HG02642 (cell line): ENCODE data around the gene MAX.

Source experiments
- ATAC-seq: cut with Tn5 transposase; IDR thresholded peaks from one replicate; pipeline ENCODE4 v1.9.1; 2021; ENCODE audit warnings: mild to moderate bottlenecking; ENCODE audit not compliant: unreplicated experiment, poor library complexity

MAX gene, protein sequence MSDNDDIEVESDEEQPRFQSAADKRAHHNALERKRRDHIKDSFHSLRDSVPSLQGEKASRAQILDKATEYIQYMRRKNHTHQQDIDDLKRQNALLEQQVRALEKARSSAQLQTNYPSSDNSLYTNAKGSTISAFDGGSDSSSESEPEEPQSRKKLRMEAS

DNA sequence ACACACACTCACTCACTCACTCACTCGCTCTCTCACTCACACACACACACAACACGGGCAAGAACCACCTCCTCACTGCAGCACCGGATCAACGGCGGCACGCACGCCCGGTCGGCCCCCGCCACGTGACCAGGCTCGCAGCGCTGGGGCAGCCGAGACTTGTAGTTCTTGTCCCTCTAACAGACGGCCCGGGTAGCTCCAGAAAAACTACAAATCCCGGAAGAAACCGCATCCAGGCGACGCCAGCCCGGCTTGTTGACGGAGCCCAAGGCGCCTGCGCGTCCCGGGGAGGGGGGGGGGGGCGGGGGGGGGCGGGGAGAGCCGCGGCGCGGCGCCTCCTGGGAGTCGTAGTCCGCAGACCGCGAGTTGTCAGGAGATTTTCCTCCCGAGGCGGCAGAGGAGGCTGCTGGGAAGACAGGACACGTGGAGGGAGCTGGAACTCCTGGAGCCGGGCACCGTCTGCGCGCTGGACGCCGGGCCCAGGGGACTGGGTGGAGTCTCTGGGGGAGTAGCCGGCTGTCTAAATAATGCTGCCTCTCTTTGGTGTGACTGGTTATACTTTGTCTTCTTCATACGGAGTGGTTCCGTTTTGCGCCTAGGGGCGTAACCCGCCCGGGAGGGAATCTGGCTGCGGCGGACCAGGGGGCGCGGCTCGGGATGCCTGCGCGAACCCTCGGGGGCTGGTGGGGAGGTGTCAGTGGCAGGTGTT is at the start of gene MAX:
Gene MAX, minus strand, starts transcription at position 77 of the 709 bp plus-strand sequence. CDS start 178 bp downstream, outside the sequence.
- ATAC-seq: peak; percentile 88

DNA sequence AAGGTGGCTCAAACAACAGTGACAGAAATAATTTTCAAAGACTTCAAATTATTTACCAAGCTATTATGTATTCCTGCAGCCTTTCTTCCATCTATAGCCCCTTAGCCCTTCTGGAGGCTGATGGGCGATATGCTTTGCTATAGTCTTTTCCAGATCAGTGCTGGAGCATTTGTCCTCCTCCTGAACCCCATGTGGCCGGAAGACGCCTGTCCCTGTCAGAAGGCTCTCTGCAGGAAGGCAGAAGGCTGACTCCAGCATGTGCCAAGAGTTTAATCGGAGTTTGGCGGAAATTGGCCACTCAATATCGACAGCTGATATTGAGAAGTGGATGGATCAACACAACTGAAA is 49.3 kb upstream of the MAX start:
- ATAC-seq: no peak

DNA sequence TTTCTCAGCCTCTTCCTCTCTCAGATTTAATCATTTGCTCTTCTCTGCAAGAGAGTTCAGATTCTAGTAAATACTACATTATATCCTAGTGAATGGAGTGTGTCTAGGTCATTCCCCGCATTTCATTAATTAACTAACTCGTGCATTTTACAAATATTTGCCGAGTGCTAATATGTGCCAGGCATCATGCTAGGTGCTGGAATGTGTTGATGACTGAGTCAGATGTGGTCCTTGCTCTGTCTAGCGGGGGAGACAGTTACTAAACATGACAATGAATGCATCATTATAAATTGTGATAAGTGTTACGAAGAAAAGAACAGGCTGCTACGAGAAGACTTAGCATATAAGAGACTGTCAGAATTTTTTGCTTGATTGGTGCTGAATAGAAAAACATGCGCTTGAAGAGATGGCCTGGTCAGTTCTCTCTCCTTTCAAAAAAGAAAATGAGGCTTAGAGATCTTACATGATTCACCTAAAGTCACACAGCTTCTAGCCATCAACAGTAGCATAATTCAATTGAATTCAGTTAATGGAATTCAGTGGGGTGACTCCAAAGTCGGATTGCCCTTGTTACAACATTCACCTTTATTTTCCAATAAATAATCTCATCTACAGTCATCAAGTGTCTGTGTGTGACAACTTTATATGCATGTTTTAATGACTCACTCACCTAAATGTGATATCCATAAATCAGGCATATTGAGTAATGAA is 48.7 kb upstream of the MAX start:
- no peak for ATAC-seq

DNA sequence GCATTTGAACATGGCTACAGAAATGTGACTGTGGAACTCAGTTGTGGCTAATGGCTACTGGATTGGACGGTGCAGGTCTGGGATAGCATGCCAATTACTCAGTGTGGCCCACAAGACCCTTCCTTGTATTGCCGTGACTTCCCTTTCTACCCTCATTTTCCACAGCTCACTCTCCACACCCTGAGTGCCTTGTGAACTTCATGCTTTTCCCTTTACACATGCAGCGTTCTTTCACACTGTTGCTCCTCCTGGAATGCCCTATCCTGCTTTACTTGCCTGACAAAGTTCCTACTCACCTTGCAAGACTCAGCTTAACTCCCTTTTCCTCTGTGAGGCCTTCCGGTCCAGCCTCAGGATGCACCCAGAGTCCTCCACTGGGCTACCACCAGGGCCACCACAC is 46.8 kb upstream of the MAX start:
- no peak for ATAC-seq

DNA sequence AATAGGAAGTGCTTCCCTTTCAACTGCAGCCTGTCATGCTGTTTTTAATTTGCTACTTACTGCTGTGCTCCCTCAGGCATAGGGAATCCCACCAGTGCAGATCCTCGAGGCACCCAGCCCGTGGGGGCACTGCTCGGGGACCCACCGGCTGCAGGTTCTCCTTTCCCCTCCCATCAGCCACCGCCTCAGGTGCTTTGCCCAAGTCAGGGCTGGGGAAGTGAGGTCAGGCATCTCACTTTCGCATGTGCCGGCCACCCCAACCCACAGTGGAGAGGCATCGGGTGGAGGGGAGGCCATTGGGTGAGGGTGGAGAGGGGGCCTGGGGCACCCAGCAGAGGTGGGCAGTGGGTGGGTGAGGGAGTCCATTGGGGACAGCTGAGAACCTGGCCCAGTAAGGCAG is 41.9 kb upstream of the MAX start:
- ATAC-seq: no peak

DNA sequence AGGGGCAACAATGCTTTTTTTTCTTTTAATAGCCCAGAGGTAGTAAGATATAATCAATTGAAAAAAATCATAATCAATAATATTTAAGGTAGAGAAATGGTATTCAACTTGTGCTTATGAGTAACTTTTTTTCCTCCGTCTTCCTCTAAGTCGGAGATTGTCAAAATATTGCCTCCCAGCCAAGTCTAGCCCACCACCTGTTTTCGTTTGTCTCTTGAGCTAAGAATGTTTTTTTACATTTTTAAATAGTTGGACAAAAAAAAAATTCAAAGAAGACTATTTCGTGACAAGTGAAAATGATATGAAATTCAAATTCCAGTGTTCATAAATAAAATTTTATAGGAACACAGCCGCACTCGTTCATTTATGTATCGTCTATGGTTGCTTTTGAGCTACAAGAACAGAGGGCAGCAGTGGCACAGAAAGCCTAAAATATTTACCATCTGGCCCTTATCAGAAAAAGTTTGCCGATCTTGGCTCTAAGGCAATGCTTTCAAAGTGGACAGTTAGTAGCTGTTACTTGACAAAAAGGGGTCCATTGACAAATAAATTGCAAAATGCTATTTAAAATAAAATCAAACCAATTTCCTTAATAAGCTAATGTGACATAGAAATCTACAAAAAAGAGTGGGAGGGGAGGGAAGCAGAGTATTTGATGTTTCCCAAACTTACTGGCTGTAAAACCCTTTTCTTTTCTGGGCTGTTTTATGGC is 40.8 kb upstream of the MAX start:
- no peak for ATAC-seq

DNA sequence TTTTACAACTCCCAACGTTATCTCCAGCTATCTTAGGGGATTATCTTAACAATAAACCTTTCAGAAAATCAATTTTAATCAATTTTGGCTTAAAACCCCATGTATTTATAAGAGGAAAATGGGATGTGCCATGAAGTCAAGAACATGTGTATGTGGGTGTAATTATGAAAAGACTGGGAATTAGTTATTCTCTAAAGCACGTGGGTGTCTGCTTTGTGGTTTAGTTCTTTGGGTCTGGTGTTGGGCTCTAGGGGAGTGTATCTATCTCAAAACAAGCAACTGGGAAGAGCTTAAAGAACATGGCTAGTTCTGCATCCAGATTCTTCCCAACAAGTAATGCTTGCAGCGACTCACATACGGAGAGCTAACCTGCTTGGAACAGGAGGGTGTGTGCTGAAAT is 40.1 kb upstream of the MAX start:
- ATAC-seq: no peak

DNA sequence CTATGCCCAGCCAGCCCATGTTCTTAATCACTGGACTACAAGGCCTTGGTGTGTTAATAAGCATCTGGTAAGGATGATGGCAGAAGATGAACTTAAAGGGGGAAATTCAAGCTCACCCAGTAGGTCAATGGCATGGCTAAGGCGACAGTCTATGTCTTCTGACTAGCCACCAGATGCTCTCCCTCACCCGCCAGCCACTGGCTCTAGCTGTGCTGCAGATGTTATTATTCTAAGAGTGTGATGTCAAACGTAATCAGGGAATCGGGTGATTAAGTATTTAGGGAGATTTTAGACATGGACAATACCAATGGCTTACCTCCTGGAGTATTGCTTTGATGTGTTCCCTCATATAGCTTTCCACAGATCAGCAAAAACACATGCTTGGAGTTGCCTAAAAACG is 39.2 kb upstream of the MAX start:
- no peak for ATAC-seq

DNA sequence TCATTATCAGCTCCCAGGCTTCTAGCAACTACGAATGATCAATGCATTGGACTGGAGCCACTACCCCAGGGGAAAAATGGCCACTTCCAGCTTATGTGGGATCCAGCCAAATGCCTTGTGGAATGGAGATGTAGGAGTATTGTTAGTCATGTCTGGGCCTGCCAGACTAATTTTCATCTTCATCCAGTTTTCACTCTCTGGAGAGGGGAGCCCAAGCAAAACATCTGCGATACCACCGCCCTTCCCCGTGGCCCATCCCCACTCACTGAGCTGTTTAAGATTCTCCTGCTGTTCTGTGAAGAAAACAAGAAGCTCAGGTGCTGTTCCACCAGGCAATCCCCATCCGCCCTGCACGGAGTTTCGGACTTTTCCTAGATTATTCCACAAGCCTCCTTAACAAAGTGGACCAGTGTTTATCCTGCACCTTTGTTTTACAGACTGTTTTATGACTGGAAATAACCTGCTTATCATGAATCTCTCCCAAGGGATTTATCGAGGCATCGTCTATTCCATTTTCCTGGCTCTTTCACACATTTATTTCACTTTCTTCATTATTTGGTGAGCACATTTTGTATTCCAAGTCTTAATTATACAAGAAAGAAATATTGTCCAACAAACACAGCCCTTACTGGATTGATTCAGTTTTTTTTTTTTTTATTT is 35.5 kb upstream of the MAX start:
- no peak for ATAC-seq

DNA sequence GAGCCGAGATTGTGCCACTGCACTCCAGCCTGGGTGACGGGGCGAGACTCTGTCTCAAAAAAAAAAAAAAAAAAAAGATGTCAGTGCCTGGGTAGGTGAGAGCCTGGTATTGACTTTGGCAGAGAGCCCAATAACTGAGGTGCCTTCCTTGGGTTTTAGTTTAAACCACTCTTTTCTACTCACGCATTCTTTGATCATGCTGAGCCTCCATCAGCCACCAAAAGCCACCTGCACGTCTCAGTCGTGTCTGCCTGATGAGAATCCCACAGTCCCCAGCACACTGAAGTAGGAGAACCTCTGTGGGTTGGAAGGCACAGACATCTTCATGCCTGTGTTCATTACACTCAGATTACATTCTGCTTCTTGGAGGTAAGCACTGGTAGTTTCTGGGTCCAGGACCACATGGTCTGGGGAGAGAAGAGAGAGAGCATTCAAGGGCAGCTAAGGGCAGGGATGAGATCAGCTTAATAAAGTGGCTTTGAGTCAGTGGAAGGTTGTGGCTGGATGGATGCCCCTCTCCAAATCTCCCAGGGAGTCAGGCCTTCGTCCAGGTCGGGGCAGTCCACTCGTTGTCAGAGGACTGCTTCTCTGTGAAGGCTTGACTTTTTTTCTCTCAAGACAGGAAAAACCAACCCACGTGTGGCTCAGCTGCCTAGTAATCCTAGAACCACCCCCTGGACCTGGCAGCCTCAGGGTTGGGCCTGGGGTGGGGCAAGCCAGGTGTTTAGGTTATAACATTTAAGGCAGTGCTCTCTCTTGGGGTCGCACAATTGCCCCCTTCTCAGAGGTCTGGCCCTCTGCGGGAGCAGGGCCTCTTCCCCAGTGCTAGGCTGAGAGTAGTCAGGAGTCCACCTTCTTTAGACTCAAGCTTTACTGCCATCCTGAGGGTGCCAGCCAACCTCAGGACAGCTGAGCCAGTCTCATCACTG is 32.6 kb upstream of the MAX start:
- no peak for ATAC-seq

DNA sequence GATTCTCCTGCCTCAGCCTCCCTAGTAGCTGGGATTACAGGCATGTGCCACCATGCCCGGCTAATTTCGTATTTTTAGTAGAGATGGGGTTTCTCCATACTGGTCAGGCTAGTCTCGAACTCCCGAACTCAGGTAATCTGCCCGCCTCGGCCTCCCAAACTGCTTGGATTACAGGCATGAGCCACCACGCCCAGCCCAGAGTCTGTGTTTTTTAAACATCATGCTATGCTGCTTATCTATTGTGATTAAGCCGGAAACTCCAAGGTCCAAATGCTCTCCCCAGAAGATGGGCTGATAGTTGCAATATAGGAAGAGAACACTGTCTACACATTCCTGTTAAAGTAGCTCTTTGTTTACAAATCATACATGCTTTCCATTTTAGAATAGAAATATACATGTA is 30.5 kb upstream of the MAX start:
- ATAC-seq: no peak

DNA sequence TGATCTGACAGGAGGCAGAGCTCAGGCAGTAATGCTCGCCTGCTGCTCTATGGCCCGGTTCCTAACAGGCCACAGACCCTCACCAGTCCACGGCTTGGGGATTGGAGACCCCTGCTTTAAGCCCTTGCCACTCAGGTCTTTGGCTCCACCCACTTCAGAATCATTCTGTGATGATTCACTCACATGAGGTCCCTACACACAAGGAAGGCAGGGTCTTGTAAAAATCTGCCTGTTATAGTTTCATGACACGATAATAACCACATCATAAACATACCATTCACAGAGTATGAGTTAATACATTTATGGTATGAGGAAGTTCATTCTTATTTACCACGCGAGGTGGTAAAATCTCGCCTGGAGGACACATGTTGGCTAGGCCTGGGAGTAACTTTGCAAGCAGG is 29.0 kb upstream of the MAX start:
- ATAC-seq: no peak

DNA sequence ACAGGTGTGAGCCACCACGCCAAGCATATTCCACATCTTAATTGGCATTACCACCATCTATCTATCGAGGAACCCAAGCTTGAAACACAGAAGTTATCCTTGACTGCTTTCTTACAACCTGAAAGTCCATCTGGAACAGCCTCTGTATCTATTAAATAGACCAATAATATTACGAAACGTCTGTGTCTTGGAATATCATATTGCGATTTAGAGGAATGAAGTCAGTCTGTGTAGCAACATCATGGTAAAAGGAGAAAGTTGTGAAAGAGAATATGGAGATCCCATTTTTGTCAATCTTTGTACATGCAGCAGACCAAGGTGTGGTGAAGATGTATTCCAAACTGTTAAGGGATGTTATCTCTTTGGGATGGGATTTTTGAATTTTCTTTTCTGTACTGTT is 25.8 kb upstream of the MAX start:
- no peak for ATAC-seq

DNA sequence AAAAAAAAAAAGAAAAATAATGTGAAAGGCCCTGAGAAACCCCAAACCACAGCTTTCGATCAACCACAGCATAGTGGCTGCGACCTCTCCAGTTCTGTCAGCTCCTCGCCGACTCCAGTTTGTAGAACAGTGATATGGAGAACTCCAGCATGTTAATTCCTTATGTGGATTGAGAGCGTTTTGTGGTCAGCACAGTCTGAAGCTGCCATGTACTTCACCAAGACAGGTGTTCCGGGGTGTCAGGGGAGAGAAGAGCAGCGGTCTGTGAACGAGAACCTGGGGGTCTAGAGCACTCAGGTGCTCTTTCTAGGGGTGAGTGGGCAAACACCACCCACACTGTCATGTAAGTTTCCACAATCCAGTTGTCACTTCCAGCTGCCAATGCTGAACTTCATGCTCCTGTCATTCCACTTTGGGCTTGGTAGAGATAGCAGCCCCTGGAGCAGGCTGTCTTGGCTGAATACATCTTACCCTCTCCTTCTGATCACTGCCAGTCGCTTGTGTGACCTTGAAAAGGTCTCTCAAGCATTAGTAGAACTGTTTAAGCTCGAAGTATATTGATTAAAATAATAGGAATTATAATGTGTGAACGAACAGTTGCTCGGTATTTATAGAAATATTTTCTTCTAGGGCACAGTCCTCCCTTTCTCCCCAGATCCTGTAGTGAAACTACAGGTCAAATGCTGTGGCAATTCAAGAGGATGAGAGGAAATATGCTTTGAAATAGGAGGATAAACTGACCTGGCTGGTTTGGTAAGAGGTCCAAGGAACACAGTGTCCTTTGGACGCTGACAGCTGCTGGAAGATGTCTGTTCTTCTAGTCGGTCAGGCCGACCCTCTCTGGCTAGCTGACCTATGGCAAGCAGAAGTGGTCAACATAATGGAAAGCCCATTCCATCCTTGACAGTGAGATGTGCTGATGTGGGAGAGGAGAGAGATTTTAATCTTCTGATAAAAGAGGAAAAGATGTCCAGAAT is 15.7 kb upstream of the MAX start:
- ATAC-seq: no peak

DNA sequence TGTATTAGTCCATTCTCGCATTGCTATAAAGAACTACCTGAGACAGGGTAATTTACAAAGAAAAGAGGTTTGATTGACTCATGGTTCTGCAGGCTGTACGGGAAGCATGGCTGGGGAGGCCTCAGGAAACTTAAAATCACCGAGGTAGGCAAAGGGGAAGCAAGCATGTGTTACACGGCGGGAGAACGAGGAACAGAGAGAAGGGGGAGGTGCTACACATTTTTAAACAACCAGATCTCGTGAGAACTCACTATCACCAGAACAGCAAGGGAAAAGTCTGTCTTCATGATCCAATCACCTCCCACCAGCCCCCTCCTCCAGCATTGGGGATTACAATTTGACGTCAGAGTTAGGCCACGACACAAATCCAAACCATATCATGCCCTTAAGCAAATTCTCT is 13.3 kb upstream of the MAX start:
- ATAC-seq: no peak

DNA sequence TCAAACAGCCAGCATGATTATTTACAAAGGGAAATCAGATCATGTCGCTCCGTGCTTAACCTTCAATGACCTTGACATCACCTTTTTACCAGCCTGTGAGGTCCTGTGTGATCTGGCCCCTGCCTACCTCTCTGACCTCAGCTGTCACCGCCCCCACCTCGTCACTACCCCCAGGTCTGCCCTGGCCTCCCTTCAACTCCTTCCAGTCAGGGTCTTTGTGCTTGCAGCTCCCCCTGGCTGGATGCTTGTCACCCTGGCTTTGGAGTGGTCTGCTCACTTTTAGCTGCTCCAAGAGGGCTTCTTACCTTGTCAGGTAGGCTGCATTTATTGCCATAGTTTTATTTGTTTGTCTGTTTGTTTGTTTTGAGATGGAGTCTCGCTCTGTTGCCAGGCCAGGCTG is 8.2 kb upstream of the MAX start:
- no peak for ATAC-seq

DNA sequence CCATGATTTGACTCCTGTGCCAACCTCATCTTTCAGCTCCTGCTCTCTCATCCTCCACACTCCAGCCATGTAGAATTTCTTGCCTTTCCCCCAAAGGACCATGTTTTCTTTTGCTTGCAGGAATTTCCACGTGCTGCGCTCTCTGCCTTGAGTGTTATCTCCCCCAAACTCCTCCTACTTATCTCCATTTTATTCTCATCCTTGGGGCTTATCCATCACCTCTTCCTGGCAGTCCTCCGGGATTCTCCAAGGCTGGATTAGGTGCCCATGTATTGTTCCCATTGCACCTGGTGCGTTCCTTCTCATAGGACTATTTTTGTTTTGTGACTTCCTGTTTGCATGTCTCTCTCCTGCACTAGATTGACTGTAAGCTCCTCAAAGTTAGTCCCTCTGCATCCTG is 7.0 kb upstream of the MAX start:
- ATAC-seq: no peak

DNA sequence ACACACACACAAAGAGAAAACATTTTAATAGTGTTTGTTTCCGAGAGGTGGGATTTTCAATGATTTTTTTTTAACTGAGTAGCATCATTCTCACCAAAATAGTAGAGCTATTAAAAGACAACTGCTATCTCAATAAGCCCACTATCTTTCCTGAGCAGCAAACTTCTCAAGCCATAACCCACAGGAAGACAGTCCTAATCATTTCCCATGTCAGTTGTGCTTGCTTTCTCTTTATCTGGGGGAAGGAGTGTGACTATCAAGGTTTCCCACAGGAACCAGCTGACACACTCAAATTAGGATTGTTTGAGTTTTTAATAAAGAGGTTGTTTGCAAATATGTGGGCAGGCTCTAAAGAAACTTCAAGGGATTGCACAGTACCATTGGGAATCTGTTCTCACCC is 4.9 kb upstream of the MAX start:
- no peak for ATAC-seq

DNA sequence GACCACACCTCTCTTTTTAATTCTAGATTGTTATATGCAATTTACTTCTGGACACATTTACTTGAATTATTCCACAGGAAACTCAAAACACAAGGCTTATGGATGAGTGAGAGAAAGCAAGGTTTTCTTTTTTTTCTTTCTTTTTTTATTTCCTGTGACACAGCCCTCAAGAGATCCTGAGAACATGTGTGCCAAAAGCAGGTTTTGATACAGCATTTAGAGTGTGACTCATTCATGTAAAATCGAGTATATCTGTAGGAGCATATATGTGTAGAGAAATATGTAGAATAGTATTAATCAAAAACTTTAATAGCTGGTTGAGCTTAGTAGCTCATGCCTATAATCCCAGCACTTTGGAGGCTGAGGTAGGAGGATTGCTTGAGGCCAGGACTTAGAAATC is 4.4 kb upstream of the MAX start:
- ATAC-seq: no peak
